PC-3 (cell line): ENCODE data around the gene IZUMO2.

ENCODE experiments used
- CTCF ChIP-seq: fragments of 300-600 bp; sonication (generic); conservative IDR thresholded peaks from 2 replicates; pipeline ENCODE4 v1.5.1; 2017; ENCODE audit warnings: antibody characterized with exemption, low read depth, mild to moderate bottlenecking, low read length
- EZH2 ChIP-seq: fragments of 300-600 bp; sonication (generic); IDR thresholded peaks from one replicate; pipeline ENCODE4 v1.6.1; 2017; ENCODE audit warnings: antibody characterized with exemption, mild to moderate bottlenecking, low read length; ENCODE audit not compliant: unreplicated experiment
- EZH2phosphoT487 ChIP-seq: fragments of 300-600 bp; sonication (generic); IDR thresholded peaks from 2 replicates; pipeline ENCODE4 v1.6.1; 2018; ENCODE audit warnings: mild to moderate bottlenecking, antibody characterized with exemption, low read length, borderline replicate concordance

GRCh38 chr19:50176775-50177174 lies 13.7 kb upstream of the IZUMO2 start:
- no peak for TF ChIP-seq EZH2
- no peak for TF ChIP-seq CTCF
- TF ChIP-seq EZH2phosphoT487 = no peak
